K562 (cell line): ENCODE data around the gene PRDM15. TPM values are rescaled to one million over a fixed set of nuclear protein-coding genes. Genes with fewer than 3 reads are reported as not detected.

Experiments
- BCOR ChIP-seq: fragments of 450-650 bp; IDR thresholded peaks from 2 replicates; pipeline ENCODE4 v1.6.1; 2016
- COPS2 ChIP-seq: fragments of 450-650 bp; conservative IDR thresholded peaks from 2 replicates; pipeline ENCODE4 v1.6.1; 2016; ENCODE audit warnings: mild to moderate bottlenecking, moderate library complexity
- DDX20 ChIP-seq: fragments of 450-650 bp; IDR thresholded peaks from 2 replicates; pipeline ENCODE4 v1.6.1; 2016; ENCODE audit warnings: missing genetic modification characterization, low read depth, mild to moderate bottlenecking, missing compliant biosample characterization, moderate library complexity
- HDAC8 ChIP-seq: fragments of 450-650 bp; IDR thresholded peaks from 2 replicates; pipeline ENCODE4 v1.6.1; 2016; ENCODE audit warnings: mild to moderate bottlenecking, missing genetic modification characterization, moderate library complexity, missing compliant biosample characterization
- HNRNPH1 ChIP-seq: fragments of 200-400 bp; formaldehyde crosslinking; optimal IDR thresholded peaks from 2 replicates; pipeline ENCODE3; 2017; ENCODE audit warnings: low read depth, mild to moderate bottlenecking, low read length, moderate library complexity
- LEF1 ChIP-seq: fragments of 450-650 bp; IDR thresholded peaks from 2 replicates; pipeline ENCODE4 v1.6.1; 2016; ENCODE audit warnings: mild to moderate bottlenecking
- MEF2D ChIP-seq: conservative IDR thresholded peaks from 2 replicates; pipeline ENCODE4 v1.6.1; 2016; ENCODE audit warnings: low read depth, missing genetic modification characterization, missing compliant biosample characterization
- NBN ChIP-seq: fragments of 450-650 bp; IDR thresholded peaks from 2 replicates; pipeline ENCODE4 v1.6.1; 2016; ENCODE audit warnings: low read depth, mild to moderate bottlenecking
- NCOA6 ChIP-seq: fragments of 450-650 bp; IDR thresholded peaks from 2 replicates; pipeline ENCODE4 v1.6.1; 2017; ENCODE audit warnings: mild to moderate bottlenecking
- NFATC3 ChIP-seq: fragments of 450-650 bp; IDR thresholded peaks from 2 replicates; pipeline ENCODE4 v1.6.1; 2017; ENCODE audit warnings: mild to moderate bottlenecking
- NR2C1 ChIP-seq, 2 experiments: fragments of 450-650 bp; IDR thresholded peaks; 2 replicates each; pipeline ENCODE4 v1.6.1; 2017; ENCODE audit warnings: mild to moderate bottlenecking in 2 of 2, antibody characterized with exemption in 1 of 2, inconsistent platforms in 1 of 2, missing compliant biosample characterization in 1 of 2, missing genetic modification characterization in 1 of 2
- PHB2 ChIP-seq: fragments of 450-650 bp; IDR thresholded peaks from 2 replicates; pipeline ENCODE4 v1.6.1; 2017; ENCODE audit warnings: low read depth
- PHF8 ChIP-seq: fragments of 200-600 bp; sonication (generic); IDR thresholded peaks from 2 replicates; pipeline ENCODE4 v1.6.1; 2012; ENCODE audit warnings: mixed run types, mild to moderate bottlenecking, inconsistent platforms, low read length, moderate library complexity, borderline replicate concordance
- POLR3G ChIP-seq: IDR thresholded peaks from 2 replicates; pipeline ENCODE4 v1.6.1; 2011; ENCODE audit not compliant: insufficient read length, insufficient replicate concordance; ENCODE audit errors: extremely low read depth
- RCOR1 ChIP-seq, 2 experiments: IDR thresholded peaks; 2 replicates each; pipeline ENCODE4 v1.6.1; 2012; ENCODE audit warnings: low read depth in 2 of 2, low read length in 2 of 2, borderline replicate concordance in 1 of 2, improper control_type of control experiment in 1 of 2
- STAT5A ChIP-seq: IDR thresholded peaks from 2 replicates; pipeline ENCODE4 v1.6.1; 2012; ENCODE audit warnings: low read length, inconsistent platforms, borderline replicate concordance
- ZBTB11 ChIP-seq, 3 experiments: fragments of 200-800 bp in 1 of 3; fragments of 250-450 bp in 1 of 3; fragments of 450-650 bp in 1 of 3; sonication (Bioruptor Pico) in 1 of 3; sonication (Bioruptor generic) in 1 of 3; formaldehyde crosslinking in 1 of 3; IDR thresholded peaks; 2 replicates each; pipeline versions ENCODE4 v1.6.1 to v1.8.0; 2016 to 2022; ENCODE audit warnings: mild to moderate bottlenecking in 2 of 3, missing genetic modification characterization in 2 of 3, missing compliant biosample characterization in 1 of 3, moderate library complexity in 1 of 3
- ZNF12 ChIP-seq: sonication (generic); formaldehyde crosslinking; IDR thresholded peaks from 2 replicates; pipeline ENCODE4 v1.4.0; 2020; ENCODE audit warnings: mild to moderate bottlenecking, missing genetic modification reagents
- ZNF121 ChIP-seq: sonication (generic); formaldehyde crosslinking; conservative IDR thresholded peaks from 2 replicates; pipeline ENCODE4 v1.8.0; 2022; ENCODE audit warnings: missing genetic modification reagents
- ZNF609 ChIP-seq: sonication (generic); formaldehyde crosslinking; IDR thresholded peaks from 2 replicates; pipeline ENCODE4 v1.8.1; 2023; ENCODE audit warnings: missing genetic modification reagents, mild to moderate bottlenecking, borderline replicate concordance
- ZSCAN29 ChIP-seq: fragments of 450-650 bp; IDR thresholded peaks from 2 replicates; pipeline ENCODE4 v1.6.1; 2017
- polyA plus RNA-seq, 8 experiments: library from polyadenylated mRNA; depleted of rRNA in 4 of 8; stranded (reverse) in 5 of 8; unstranded in 3 of 8; fragments of >200 nt; fragmentation: Nextera tagmentation in 2 of 8; fragmentation: Illumina TruSeq in 1 of 8; extraction: Ambion mirVana in 2 of 8; extraction: Trizol in 1 of 8; gene quantifications; 2 replicates each; pipeline versions ENCODE4 v1.2.1 to v1.2.3, GENCODE V29; 2011 to 2014; ENCODE audit warnings: inconsistent platforms in 1 of 8, missing spikeins in 1 of 8
- total RNA-seq, 7 experiments: library from RNA; depleted of rRNA in 6 of 7; stranded (reverse); fragments of >200 nt in 6 of 7; fragmentation: Illumina TruSeq in 2 of 7; extraction: Trizol in 2 of 7; gene quantifications; 2 replicates each; pipeline versions ENCODE4 v1.2.1 to v1.2.3, GENCODE V29; 2011 to 2021; ENCODE audit warnings: low replicate concordance in 1 of 7

Gene PRDM15
- total and polyA plus RNA-seq, 9 of the 15 experiments (the other 6 are each of a cell fraction or from before 2014, with no cell fraction given) = 0.93 to 9.2 (median 6.2) TPM

GRCh38 chr21:41894922-41895557, 15.9 kb upstream of the PRDM15 start (continued):
- TF ChIP-seq ZBTB11 (CRISPR knock-in tag; IDR thresholded peaks at IDR 0.05) = no peak
- no peak for TF ChIP-seq NCOA6
- peak; percentile 45; the same call in 1 of the 2 replicates for TF ChIP-seq NBN
- TF ChIP-seq NR2C1 (IDR thresholded peaks at IDR 0.05) = no peak
- TF ChIP-seq NR2C1 (tag; IDR thresholded peaks at IDR 0.05) = peak; percentile 46; the same call in 1 of the 2 replicates
- peak; percentile 54 to 89; a peak in 3 of 4 replicates for TF ChIP-seq RCOR1 (IDR thresholded peaks at IDR 0.05; ENCODE audit: borderline replicate concordance in 1 of 2, low read depth in 2 of 2, low read length in 2 of 2)
- TF ChIP-seq LEF1 = peak; percentile 68
- TF ChIP-seq POLR3G = no peak
- peak; percentile 72 for TF ChIP-seq STAT5A
- no peak for TF ChIP-seq ZNF121 (CRISPR knock-in tag)
- peak; percentile 58; the same call in 1 of the 2 replicates for TF ChIP-seq MEF2D (tag)
- TF ChIP-seq ZNF609 (CRISPR knock-in tag) = no peak
- no peak for TF ChIP-seq PHF8
- TF ChIP-seq HDAC8 (tag) = no peak
- no peak for TF ChIP-seq ZSCAN29
- TF ChIP-seq COPS2 = no peak
- no peak for TF ChIP-seq HNRNPH1
- peak; percentile 18; the same call in 1 of the 2 replicates for TF ChIP-seq BCOR
- no peak for TF ChIP-seq PHB2
- no peak for TF ChIP-seq DDX20 (tag)
- TF ChIP-seq NFATC3 = no peak
- TF ChIP-seq ZNF12 (CRISPR knock-in tag) = no peak
